Measurements from ENCODE around the gene ARPC2. TPM values are rescaled to one million over a fixed set of nuclear protein-coding genes. Genes with fewer than 3 reads are reported as not detected.

ARPC2 gene
- total and polyA plus RNA-seq, 2 of the 13 experiments (the other 11 are each of a cell fraction or from before 2014, with no cell fraction given), result 168 to 303 TPM

DNA sequence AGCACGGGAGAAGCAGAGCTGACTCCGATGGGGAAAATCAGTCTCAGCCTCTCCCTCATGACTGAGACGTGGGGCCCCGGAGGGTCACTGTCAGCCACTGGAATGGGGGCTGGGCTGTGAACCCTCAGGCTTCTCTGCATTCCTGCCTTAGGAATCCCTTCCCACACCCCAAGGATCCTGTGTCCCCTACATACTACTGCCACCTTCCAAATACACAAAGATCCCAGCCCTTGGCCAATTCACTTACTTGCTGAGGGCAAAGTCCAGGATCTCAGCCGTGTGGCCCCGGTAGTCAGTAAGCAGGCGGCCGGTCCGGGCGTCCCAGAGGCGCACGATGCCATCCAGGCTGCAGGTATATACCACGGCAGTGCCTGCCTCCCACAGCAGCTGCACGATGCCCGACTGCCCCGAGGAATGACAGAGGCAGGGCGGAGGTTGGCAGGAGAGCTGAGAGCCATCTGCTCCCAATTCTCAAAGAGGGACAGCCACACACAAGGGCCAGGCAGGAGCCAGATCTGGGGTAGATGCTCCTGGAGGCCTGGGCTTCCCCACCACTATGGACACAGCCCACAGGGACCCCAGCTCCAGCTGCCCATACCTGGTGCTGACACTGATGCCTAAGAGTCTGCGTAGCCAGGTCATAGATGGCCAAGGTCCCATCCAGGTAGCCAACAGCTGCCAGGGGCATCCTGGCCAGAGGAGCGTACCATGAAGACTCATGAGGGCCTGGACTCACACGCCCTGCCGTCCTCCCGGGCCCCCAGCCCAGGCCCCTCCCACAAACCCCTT is 48.0 kb downstream of the ARPC2 start (continued):
- TF ChIP-seq, protein P1, sequence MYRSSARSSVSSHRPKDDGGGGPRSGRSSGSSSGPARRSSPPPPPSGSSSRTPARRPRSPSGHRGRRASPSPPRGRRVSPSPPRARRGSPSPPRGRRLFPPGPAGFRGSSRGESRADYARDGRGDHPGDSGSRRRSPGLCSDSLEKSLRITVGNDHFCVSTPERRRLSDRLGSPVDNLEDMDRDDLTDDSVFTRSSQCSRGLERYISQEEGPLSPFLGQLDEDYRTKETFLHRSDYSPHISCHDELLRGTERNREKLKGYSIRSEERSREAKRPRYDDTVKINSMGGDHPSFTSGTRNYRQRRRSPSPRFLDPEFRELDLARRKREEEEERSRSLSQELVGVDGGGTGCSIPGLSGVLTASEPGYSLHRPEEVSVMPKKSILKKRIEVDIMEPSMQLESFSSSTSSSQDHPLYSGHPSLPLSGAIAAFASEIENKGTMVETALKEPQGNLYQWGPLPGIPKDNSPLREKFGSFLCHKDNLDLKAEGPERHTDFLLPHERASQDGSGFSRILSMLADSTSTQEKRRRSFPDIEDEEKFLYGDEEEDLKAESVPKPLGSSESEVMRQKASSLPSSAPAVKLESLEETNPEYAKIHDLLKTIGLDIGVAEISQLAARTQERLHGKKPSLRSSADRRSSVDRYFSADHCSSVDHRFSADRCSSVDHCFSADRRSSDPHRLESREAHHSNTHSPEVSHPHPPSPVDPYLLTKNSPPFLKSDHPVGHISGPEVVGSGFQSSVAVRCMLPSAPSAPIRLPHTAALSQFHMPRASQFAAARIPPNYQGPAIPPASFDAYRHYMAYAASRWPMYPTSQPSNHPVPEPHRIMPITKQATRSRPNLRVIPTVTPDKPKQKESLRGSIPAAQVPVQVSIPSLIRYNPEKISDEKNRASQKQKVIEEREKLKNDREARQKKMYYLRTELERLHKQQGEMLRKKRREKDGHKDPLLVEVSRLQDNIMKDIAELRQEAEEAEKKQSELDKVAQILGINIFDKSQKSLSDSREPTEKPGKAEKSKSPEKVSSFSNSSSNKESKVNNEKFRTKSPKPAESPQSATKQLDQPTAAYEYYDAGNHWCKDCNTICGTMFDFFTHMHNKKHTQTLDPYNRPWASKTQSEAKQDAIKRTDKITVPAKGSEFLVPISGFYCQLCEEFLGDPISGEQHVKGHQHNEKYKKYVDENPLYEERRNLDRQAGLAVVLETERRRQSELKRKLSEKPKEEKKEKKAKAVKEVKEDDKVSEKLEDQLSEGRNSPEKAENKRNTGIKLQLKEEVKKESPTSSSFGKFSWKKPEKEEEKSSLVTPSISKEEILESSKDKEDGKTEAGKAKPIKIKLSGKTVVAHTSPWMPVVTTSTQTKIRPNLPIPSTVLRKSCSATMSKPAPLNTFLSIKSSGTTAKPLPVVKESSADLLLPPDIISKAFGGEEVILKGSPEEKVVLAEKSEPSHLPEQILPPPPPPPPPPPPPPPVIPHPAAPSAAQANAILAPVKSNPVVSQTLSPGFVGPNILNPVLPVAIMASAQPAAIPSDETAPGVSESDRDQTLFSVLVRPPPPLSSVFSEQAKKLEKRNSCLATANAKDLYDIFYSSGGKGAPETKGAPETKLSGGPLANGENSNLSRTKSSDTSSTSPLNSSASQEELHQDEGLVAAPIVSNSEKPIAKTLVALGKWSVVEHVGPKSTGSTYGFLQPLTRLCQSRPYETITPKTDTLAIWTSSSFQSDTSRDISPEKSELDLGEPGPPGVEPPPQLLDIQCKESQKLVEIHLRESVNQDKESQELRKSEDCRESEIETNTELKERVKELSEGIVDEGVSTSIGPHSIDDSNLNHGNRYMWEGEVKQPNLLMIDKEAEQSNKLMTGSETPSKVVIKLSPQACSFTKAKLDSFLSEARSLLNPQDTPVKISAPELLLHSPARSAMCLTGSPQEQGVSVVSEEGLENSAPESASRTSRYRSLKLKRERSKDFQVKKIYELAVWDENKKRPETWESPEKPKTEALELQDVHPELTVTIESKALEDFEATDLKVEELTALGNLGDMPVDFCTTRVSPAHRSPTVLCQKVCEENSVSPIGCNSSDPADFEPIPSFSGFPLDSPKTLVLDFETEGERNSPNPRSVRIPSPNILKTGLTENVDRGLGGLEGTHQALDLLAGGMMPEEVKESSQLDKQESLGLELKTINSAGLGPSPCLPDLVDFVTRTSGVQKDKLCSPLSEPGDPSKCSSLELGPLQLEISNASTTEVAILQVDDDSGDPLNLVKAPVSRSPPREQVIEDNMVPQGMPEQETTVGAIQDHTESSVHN (CRISPR knock-in tag; IDR thresholded peaks at IDR 0.05), result 0 out of 2 replicates have a peak, but pooled peaks have one; percentile 21
- TF ChIP-seq ZNF232 (CRISPR knock-in tag; IDR thresholded peaks at IDR 0.05; ENCODE audit: borderline replicate concordance) (no peak), ZNF441 (CRISPR knock-in tag; IDR thresholded peaks at IDR 0.05; ENCODE audit: borderline replicate concordance) (0 out of 2 replicates have a peak, but pooled peaks have one; percentile 18), POLR2G (IDR thresholded peaks at IDR 0.05; ENCODE audit: low read depth, low read length) (0 out of 2 replicates have a peak, but pooled peaks have one; percentile 40), AGO2 (optimal IDR thresholded peaks at IDR 0.05; ENCODE audit: low read depth, low read length) (peak; percentile 41), SP2 (CRISPR knock-in tag; IDR thresholded peaks at IDR 0.05) (no peak), TCF12 (IDR thresholded peaks at IDR 0.05) (no peak), TCF12 (CRISPR knock-in tag; IDR thresholded peaks at IDR 0.05) (no peak), ZNF367 (CRISPR knock-in tag; IDR thresholded peaks at IDR 0.05; ENCODE audit: borderline replicate concordance) (no peak), NFRKB (IDR thresholded peaks at IDR 0.05) (no peak), RFXANK (CRISPR knock-in tag; IDR thresholded peaks at IDR 0.05) (no peak), ZBTB42 (CRISPR knock-in tag; IDR thresholded peaks at IDR 0.05) (no peak), HOXA3 (CRISPR knock-in tag; IDR thresholded peaks at IDR 0.05) (peak; percentile 61), NR3C1 (CRISPR knock-in tag; IDR thresholded peaks at IDR 0.05) (no peak), CREM (IDR thresholded peaks at IDR 0.05) (no peak), CREM (CRISPR knock-in tag; IDR thresholded peaks at IDR 0.05) (no peak), ZNF878 (CRISPR knock-in tag; IDR thresholded peaks at IDR 0.05) (no peak)
- TF ChIP-seq, protein P2, sequence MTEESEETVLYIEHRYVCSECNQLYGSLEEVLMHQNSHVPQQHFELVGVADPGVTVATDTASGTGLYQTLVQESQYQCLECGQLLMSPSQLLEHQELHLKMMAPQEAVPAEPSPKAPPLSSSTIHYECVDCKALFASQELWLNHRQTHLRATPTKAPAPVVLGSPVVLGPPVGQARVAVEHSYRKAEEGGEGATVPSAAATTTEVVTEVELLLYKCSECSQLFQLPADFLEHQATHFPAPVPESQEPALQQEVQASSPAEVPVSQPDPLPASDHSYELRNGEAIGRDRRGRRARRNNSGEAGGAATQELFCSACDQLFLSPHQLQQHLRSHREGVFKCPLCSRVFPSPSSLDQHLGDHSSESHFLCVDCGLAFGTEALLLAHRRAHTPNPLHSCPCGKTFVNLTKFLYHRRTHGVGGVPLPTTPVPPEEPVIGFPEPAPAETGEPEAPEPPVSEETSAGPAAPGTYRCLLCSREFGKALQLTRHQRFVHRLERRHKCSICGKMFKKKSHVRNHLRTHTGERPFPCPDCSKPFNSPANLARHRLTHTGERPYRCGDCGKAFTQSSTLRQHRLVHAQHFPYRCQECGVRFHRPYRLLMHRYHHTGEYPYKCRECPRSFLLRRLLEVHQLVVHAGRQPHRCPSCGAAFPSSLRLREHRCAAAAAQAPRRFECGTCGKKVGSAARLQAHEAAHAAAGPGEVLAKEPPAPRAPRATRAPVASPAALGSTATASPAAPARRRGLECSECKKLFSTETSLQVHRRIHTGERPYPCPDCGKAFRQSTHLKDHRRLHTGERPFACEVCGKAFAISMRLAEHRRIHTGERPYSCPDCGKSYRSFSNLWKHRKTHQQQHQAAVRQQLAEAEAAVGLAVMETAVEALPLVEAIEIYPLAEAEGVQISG (CRISPR knock-in tag; IDR thresholded peaks at IDR 0.05), result 0 out of 2 replicates have a peak, but pooled peaks have one; percentile 13
- TF ChIP-seq, protein P3, sequence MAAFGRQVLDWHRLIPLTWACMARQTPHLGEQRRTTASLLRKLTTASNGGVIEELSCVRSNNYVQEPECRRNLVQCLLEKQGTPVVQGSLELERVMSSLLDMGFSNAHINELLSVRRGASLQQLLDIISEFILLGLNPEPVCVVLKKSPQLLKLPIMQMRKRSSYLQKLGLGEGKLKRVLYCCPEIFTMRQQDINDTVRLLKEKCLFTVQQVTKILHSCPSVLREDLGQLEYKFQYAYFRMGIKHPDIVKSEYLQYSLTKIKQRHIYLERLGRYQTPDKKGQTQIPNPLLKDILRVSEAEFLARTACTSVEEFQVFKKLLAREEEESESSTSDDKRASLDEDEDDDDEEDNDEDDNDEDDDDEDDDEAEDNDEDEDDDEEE (CRISPR knock-in tag; IDR thresholded peaks at IDR 0.05), result no peak
